ENCODE data around the gene LITAF. TPM values are rescaled to one million over a fixed set of nuclear protein-coding genes. Genes with fewer than 3 reads are reported as not detected.
"Not testable (repeated sequence)": the region's sequence is repeated elsewhere in the genome, so short reads cannot be mapped to it uniquely, and the experiment has no call there.

Gene LITAF
- total RNA-seq, 2 experiments from 2014 or later, result 91.4 to 155 TPM

GRCh38 chr16:11507350-11507749, 79.4 kb downstream of the LITAF start:
- Mint-ChIP-seq H3K9me3 (ENCODE audit: low read depth) (no peaks in the 10 kb centered on the region), H3K27ac (no peak overlapping the region), H3K27me3 (no peaks in the 10 kb centered on the region), H3K36me3 (no peaks in the 10 kb centered on the region), H3K4me1 (no peaks in the 10 kb centered on the region), H3K4me3 (no peak overlapping the region)
- DNase-seq, result no peak
- no peak for ATAC-seq
- CTCF ChIA-PET, result interaction anchor here (1.0 kb wide), 1 partner anchor 24 kb away, joined by 3 read pairs; no protein-coding TSS in a partner anchor

- Mint-ChIP-seq H3K27me3 (no peaks in the 10 kb centered on the region), H3K36me3 (no peaks in the 10 kb centered on the region), H3K9me3 (ENCODE audit: low read depth) (no peaks in the 10 kb centered on the region), H3K4me3 (no peak overlapping the region), H3K27ac (no peak overlapping the region), H3K4me1 (no peaks in the 10 kb centered on the region)
- DNase-seq (no peak), ATAC-seq (no peak)
- CTCF ChIA-PET, result interaction anchor here (1.0 kb wide), 1 partner anchor 25 kb away, joined by 3 read pairs; no protein-coding TSS in a partner anchor
Observed at GRCh38 chr16:11506741-11507305, 79.9 kb downstream of the LITAF start.

- not testable (repeated sequence) for H3K27ac Mint-ChIP-seq; H3K4me3 Mint-ChIP-seq; DNase-seq; ATAC-seq; H3K4me1 Mint-ChIP-seq; H3K27me3 Mint-ChIP-seq; H3K9me3 Mint-ChIP-seq (ENCODE audit: low read depth); H3K36me3 Mint-ChIP-seq
- CTCF ChIA-PET, result interaction anchor here (0.6 to 1.8 kb wide), 3 partner anchors 28 to 97 kb away, joined by 3 to 5 read pairs (median 4); no protein-coding TSS in a partner anchor
Observed at GRCh38 chr16:11504261-11504660, 82.5 kb downstream of the LITAF start.

- no peaks in the 10 kb centered on the region for H3K36me3 Mint-ChIP-seq
- CTCF ChIA-PET, result interaction anchor here (1.4 to 1.8 kb wide), 2 partner anchors 29 to 107 kb away, joined by 3 to 5 read pairs; no protein-coding TSS in a partner anchor
Observed at GRCh38 chr16:11503566-11503965, 83.2 kb downstream of the LITAF start.

GRCh38 chr16:11502239-11502638, 84.5 kb downstream of the LITAF start:
- Mint-ChIP-seq H3K36me3 (no peaks in the 10 kb centered on the region), H3K27me3 (no peaks in the 10 kb centered on the region), H3K4me3 (no peak overlapping the region), H3K27ac (no peak overlapping the region), H3K4me1 (peaks cover 3% of the 10 kb centered on the region), H3K9me3 (ENCODE audit: low read depth) (no peaks in the 10 kb centered on the region)
- DNase-seq (no peak), ATAC-seq (no peak)
- CTCF ChIA-PET, result interaction anchor here (1.4 to 1.8 kb wide), 2 partner anchors 30 to 106 kb away, joined by 3 to 4 read pairs; no protein-coding TSS in a partner anchor

More at GRCh38 chr16:11503566-11503965, 83.2 kb downstream of the LITAF start:
- H3K4me3 Mint-ChIP-seq, result no peak overlapping the region
- no peaks in the 10 kb centered on the region for H3K4me1 Mint-ChIP-seq
- DNase-seq (no peak), ATAC-seq (no peak)
- H3K27ac Mint-ChIP-seq, result no peak overlapping the region
- no peaks in the 10 kb centered on the region for H3K9me3 Mint-ChIP-seq (ENCODE audit: low read depth)
- H3K27me3 Mint-ChIP-seq, result no peaks in the 10 kb centered on the region

- ATAC-seq, result no peak
- Mint-ChIP-seq H3K4me1 (peaks cover 8% of the 10 kb centered on the region), H3K27me3 (no peaks in the 10 kb centered on the region), H3K9me3 (ENCODE audit: low read depth) (no peaks in the 10 kb centered on the region), H3K36me3 (no peaks in the 10 kb centered on the region), H3K27ac (no peak overlapping the region), H3K4me3 (no peak overlapping the region)
- DNase-seq, result no peak
- CTCF ChIA-PET, result interaction anchor here (1.8 kb wide), 1 partner anchor 31 kb away, joined by 4 read pairs; no protein-coding TSS in a partner anchor
Observed at GRCh38 chr16:11501632-11502031, 85.1 kb downstream of the LITAF start.

- Mint-ChIP-seq H3K36me3 (no peaks in the 10 kb centered on the region), H3K9me3 (ENCODE audit: low read depth) (no peaks in the 10 kb centered on the region), H3K4me1 (peaks cover 11% of the 10 kb centered on the region), H3K27me3 (no peaks in the 10 kb centered on the region), H3K27ac (no peak overlapping the region), H3K4me3 (no peak overlapping the region)
- ATAC-seq, result no peak
- no peak for DNase-seq
- CTCF ChIA-PET, result no interaction called here
Observed at GRCh38 chr16:11500700-11501346, 85.9 kb downstream of the LITAF start.

- Mint-ChIP-seq H3K9me3 (ENCODE audit: low read depth) (no peaks in the 10 kb centered on the region), H3K4me3 (no peak overlapping the region), H3K4me1 (peaks cover 18% of the 10 kb centered on the region), H3K27ac (no peak overlapping the region), H3K36me3 (no peaks in the 10 kb centered on the region), H3K27me3 (no peaks in the 10 kb centered on the region)
- ATAC-seq, result no peak
- DNase-seq, result no peak
- CTCF ChIA-PET, result no interaction called here
Observed at GRCh38 chr16:11499295-11500089, 87.2 kb downstream of the LITAF start.

- H3K4me1 Mint-ChIP-seq, result peaks cover 18% of the 10 kb centered on the region
Observed at GRCh38 chr16:11498683-11499082, 88.0 kb downstream of the LITAF start.

GRCh38 chr16:11497851-11498289, 88.8 kb downstream of the LITAF start:
- H3K9me3 Mint-ChIP-seq (ENCODE audit: low read depth), result no peaks in the 10 kb centered on the region
- H3K27ac Mint-ChIP-seq, result no peak overlapping the region
- no peak overlapping the region for H3K4me3 Mint-ChIP-seq
- ATAC-seq (no peak), DNase-seq (no peak)
- no peaks in the 10 kb centered on the region for H3K27me3 Mint-ChIP-seq
- no peaks in the 10 kb centered on the region for H3K36me3 Mint-ChIP-seq
- peaks cover 18% of the 10 kb centered on the region for H3K4me1 Mint-ChIP-seq
- CTCF ChIA-PET, result interaction anchor here (0.6 to 1.2 kb wide), 2 partner anchors 50 to 102 kb away, joined by 3 read pairs; no protein-coding TSS in a partner anchor

More at GRCh38 chr16:11498683-11499082, 88.0 kb downstream of the LITAF start:
- Mint-ChIP-seq H3K4me3 (no peak overlapping the region), H3K9me3 (ENCODE audit: low read depth) (no peaks in the 10 kb centered on the region), H3K27ac (no peak overlapping the region), H3K27me3 (no peaks in the 10 kb centered on the region), H3K36me3 (no peaks in the 10 kb centered on the region)
- DNase-seq (no peak), ATAC-seq (no peak)
- CTCF ChIA-PET, result no interaction called here

Other genes starting within 250 kb of the LITAF start
- 10 to 100 TPM; 65.9 to 70.4 TPM for gene RMI2, start 241.5 kb downstream of the LITAF start, total RNA-seq
- gene SNN, start 81.5 kb upstream of the LITAF start, total RNA-seq, result 1 to 10 TPM; 3.0 to 4.0 TPM
- 10 to 100 TPM; 41.3 to 47.2 TPM for gene TXNDC11, start 155.9 kb upstream of the LITAF start, total RNA-seq
- gene ZC3H7A, start 210.3 kb upstream of the LITAF start, total RNA-seq, result 10 to 100 TPM; 70.7 to 85.9 TPM

Data from activated CD8-positive, alpha-beta memory T cell treated with anti-CD3 and anti-CD28 coated beads, Interleukin-2, amount 10 ng/mL, durations not matched to agents 7 days and 5 days (primary cell).